Measurements from ENCODE around the gene RPL18. TPM values are rescaled to one million over a fixed set of nuclear protein-coding genes. Genes with fewer than 3 reads are reported as not detected.

The RPL18 gene
- total and polyA plus RNA-seq, 9 of the 15 experiments (the other 6 are each of a cell fraction or from before 2014, with no cell fraction given) = 312 to 2,635 (median 1,653) TPM

GRCh38 chr19:48639483-48640375, 20.8 kb upstream of the RPL18 start (continued):
- no peak for TF ChIP-seq ZNF253 (CRISPR knock-in tag; conservative IDR thresholded peaks at IDR 0.05)
- TF ChIP-seq NCOA6 (IDR thresholded peaks at IDR 0.05) = no peak
- no peak for TF ChIP-seq PML (IDR thresholded peaks at IDR 0.05; ENCODE audit: low read length)
- no peak for TF ChIP-seq ZNF12 (CRISPR knock-in tag; IDR thresholded peaks at IDR 0.05)
- no peak for TF ChIP-seq CTCFL (IDR thresholded peaks at IDR 0.05; ENCODE audit: borderline replicate concordance, insufficient read depth, low read depth, low read length, poor library complexity, severe bottlenecking)
- TF ChIP-seq LARP7 (IDR thresholded peaks at IDR 0.05) = 0 out of 2 replicates have a peak, but pooled peaks have one; percentile 7
- TF ChIP-seq BACH1 (tag; IDR thresholded peaks at IDR 0.05) = no peak
- peak; percentile 23; the same call in 1 of the 2 replicates for TF ChIP-seq NFE2 (IDR thresholded peaks at IDR 0.05; ENCODE audit: low read depth)
- TF ChIP-seq ZNF197 (CRISPR knock-in tag; IDR thresholded peaks at IDR 0.05; ENCODE audit: low read depth) = no peak
- no peak for TF ChIP-seq HOXB6 (CRISPR knock-in tag; IDR thresholded peaks at IDR 0.05; ENCODE audit: borderline replicate concordance)
- peak; percentile 67; the same call in 1 of the 2 replicates for TF ChIP-seq SMARCA4 (IDR thresholded peaks at IDR 0.05)
- TF ChIP-seq MCM3 (IDR thresholded peaks at IDR 0.05) = no peak
- TF ChIP-seq SRSF3 (IDR thresholded peaks at IDR 0.05; ENCODE audit: insufficient read depth, low read length) = no peak
- no peak for TF ChIP-seq E2F5 (CRISPR knock-in tag; IDR thresholded peaks at IDR 0.05)
- TF ChIP-seq ZNF121 (CRISPR knock-in tag; conservative IDR thresholded peaks at IDR 0.05) = no peak
- no peak for TF ChIP-seq TSC22D4 (tag; IDR thresholded peaks at IDR 0.05)
- 0 out of 2 replicates have a peak, but pooled peaks have one; percentile 26 for TF ChIP-seq ATF7 (IDR thresholded peaks at IDR 0.05)
- no peak for TF ChIP-seq BRD9 (IDR thresholded peaks at IDR 0.05; ENCODE audit: low read depth, partially characterized antibody)
- TF ChIP-seq NCOA2 (IDR thresholded peaks at IDR 0.05; ENCODE audit: partially characterized antibody in 2 of 2) = no peak
- TF ChIP-seq ARID1B (IDR thresholded peaks at IDR 0.05) = peak; percentile 67
- TF ChIP-seq SMARCB1 (IDR thresholded peaks at IDR 0.05; ENCODE audit: insufficient read length, low read depth) = no peak
- no peak for TF ChIP-seq SNIP1 (IDR thresholded peaks at IDR 0.05; ENCODE audit: low read depth)
- peak in 1 of 3 experiments; percentile 42 for TF ChIP-seq YY1 (IDR thresholded peaks at IDR 0.05; ENCODE audit: borderline replicate concordance in 1 of 3, control insufficient read depth in 1 of 3, extremely low read depth in 1 of 3, insufficient read depth in 3 of 3, insufficient read length in 1 of 3, insufficient replicate concordance in 2 of 3, low read depth in 1 of 3, low read length in 2 of 3)
- TF ChIP-seq MXD1 (CRISPR knock-in tag; IDR thresholded peaks at IDR 0.05; ENCODE audit: borderline replicate concordance, poor library complexity, severe bottlenecking) = no peak
- no peak for TF ChIP-seq TRIM28 (IDR thresholded peaks at IDR 0.05)

All from K562 (cell line).